K562 (cell line): ENCODE data around the gene CCT8L2. TPM values are rescaled to one million over a fixed set of nuclear protein-coding genes. Genes with fewer than 3 reads are reported as not detected.
"Not testable (repeated sequence)": the region's sequence is repeated elsewhere in the genome, so short reads cannot be mapped to it uniquely, and the experiment has no call there.

ENCODE experiments used
- ATF7 ChIP-seq: fragments of 450-650 bp; IDR thresholded peaks from 2 replicates; pipeline ENCODE4 v1.7.1; 2014; ENCODE audit warnings: mild to moderate bottlenecking, moderate library complexity
- BRD4 ChIP-seq: fragments of 200-600 bp; sonication (generic); IDR thresholded peaks from 2 replicates; pipeline ENCODE4 v1.6.1; 2017; ENCODE audit warnings: inconsistent platforms
- CEBPG ChIP-seq, 3 experiments: fragments of 200-800 bp in 1 of 3; sonication (Bioruptor generic) in 1 of 3; sonication (generic) in 1 of 3; formaldehyde crosslinking in 1 of 3; IDR thresholded peaks in 2 of 3; conservative IDR thresholded peaks in 1 of 3; 2 replicates each; pipeline versions ENCODE4 v1.6.1 to v1.8.0; 2016 to 2022; ENCODE audit warnings: missing compliant biosample characterization in 2 of 3, missing genetic modification characterization in 2 of 3, mild to moderate bottlenecking in 1 of 3, missing genetic modification reagents in 1 of 3
- CHCHD3 ChIP-seq: fragments of 250-450 bp; sonication (Bioruptor Pico); IDR thresholded peaks from 2 replicates; pipeline ENCODE4 v2.1.2; 2022; ENCODE audit warnings: mild to moderate bottlenecking
- CXXC5 ChIP-seq: fragments of 250-450 bp; sonication (Bioruptor Pico); IDR thresholded peaks from 2 replicates; pipeline ENCODE4 v1.8.0; 2022; ENCODE audit warnings: inconsistent platforms, mild to moderate bottlenecking, moderate library complexity
- GABPB2 ChIP-seq: fragments of 250-450 bp; sonication (Bioruptor Pico); conservative IDR thresholded peaks from 2 replicates; pipeline ENCODE4 v1.5.1; 2021; ENCODE audit warnings: mild to moderate bottlenecking
- JUN ChIP-seq, 2 experiments: sonication (generic) in 1 of 2; formaldehyde crosslinking in 1 of 2; IDR thresholded peaks; 2 replicates each; pipeline versions ENCODE4 v1.6.1 to v1.8.0; 2012 to 2022; ENCODE audit warnings: borderline replicate concordance in 2 of 2, mild to moderate bottlenecking in 2 of 2, improper control_type of control experiment in 1 of 2, low read depth in 1 of 2, low read length in 1 of 2, missing genetic modification reagents in 1 of 2
- KDM5B ChIP-seq: fragments of 200-600 bp; sonication (generic); IDR thresholded peaks from 2 replicates; pipeline ENCODE4 v1.6.1; 2012; ENCODE audit warnings: low read depth, mild to moderate bottlenecking, moderate library complexity, low read length, control low read depth, inconsistent platforms; ENCODE audit not compliant: insufficient replicate concordance
- MLLT1 ChIP-seq, 2 experiments: fragments of 450-650 bp; IDR thresholded peaks; 2 replicates each; pipeline ENCODE4 v1.6.1; 2016
- SAFB ChIP-seq: fragments of 200-400 bp; formaldehyde crosslinking; IDR thresholded peaks from 2 replicates; pipeline ENCODE4 v1.6.1; 2017; ENCODE audit warnings: low read depth, low read length, borderline replicate concordance
- SAP30 ChIP-seq: fragments of 200-600 bp; sonication (generic); IDR thresholded peaks from 2 replicates; pipeline ENCODE4 v1.6.1; 2012; ENCODE audit warnings: borderline replicate concordance, low read depth, mild to moderate bottlenecking, moderate library complexity, low read length, control low read depth, inconsistent platforms; ENCODE audit not compliant: insufficient read depth, poor library complexity, severe bottlenecking
- polyA plus RNA-seq, 8 experiments: library from polyadenylated mRNA; depleted of rRNA in 4 of 8; stranded (reverse) in 5 of 8; unstranded in 3 of 8; fragments of >200 nt; fragmentation: Nextera tagmentation in 2 of 8; fragmentation: Illumina TruSeq in 1 of 8; extraction: Ambion mirVana in 2 of 8; extraction: Trizol in 1 of 8; gene quantifications; 2 replicates each; pipeline versions ENCODE4 v1.2.1 to v1.2.3, GENCODE V29; 2011 to 2014; ENCODE audit warnings: inconsistent platforms in 1 of 8, missing spikeins in 1 of 8
- total RNA-seq, 7 experiments: library from RNA; depleted of rRNA in 6 of 7; stranded (reverse); fragments of >200 nt in 6 of 7; fragmentation: Illumina TruSeq in 2 of 7; extraction: Trizol in 2 of 7; gene quantifications; 2 replicates each; pipeline versions ENCODE4 v1.2.1 to v1.2.3, GENCODE V29; 2011 to 2021; ENCODE audit warnings: low replicate concordance in 1 of 7
- TF ChIP-seq, protein P1 (sequence below), 2 experiments: fragments of 150-350 bp in 1 of 2; IDR thresholded peaks; 2 replicates each; pipeline ENCODE4 v1.6.1; 2012 to 2016; ENCODE audit warnings: low read depth in 2 of 2, low read length in 2 of 2, mild to moderate bottlenecking in 1 of 2, moderate library complexity in 1 of 2
- TF ChIP-seq, protein P2 (sequence below): sonication (generic); formaldehyde crosslinking; IDR thresholded peaks from 2 replicates; pipeline ENCODE4 v1.8.0; 2022; ENCODE audit warnings: missing genetic modification reagents, mild to moderate bottlenecking, moderate library complexity, borderline replicate concordance
- TF ChIP-seq, protein P3 (sequence below): sonication (generic); formaldehyde crosslinking; IDR thresholded peaks from 2 replicates; pipeline ENCODE4 v1.9.0; 2022; ENCODE audit warnings: mild to moderate bottlenecking, missing genetic modification reagents
- TF ChIP-seq, protein P4 (sequence below), 2 experiments: fragments of 250-450 bp in 1 of 2; fragments of 450-650 bp in 1 of 2; sonication (Bioruptor Pico) in 1 of 2; IDR thresholded peaks; 2 replicates each; pipeline versions ENCODE4 v1.6.1 to v1.8.0; 2016 to 2021; ENCODE audit warnings: mild to moderate bottlenecking in 2 of 2, moderate library complexity in 2 of 2, missing compliant biosample characterization in 1 of 2, missing genetic modification characterization in 1 of 2

The CCT8L2 gene
- total and polyA plus RNA-seq, 9 of the 15 experiments (the other 6 are each of a cell fraction or from before 2014, with no cell fraction given), result 0.13 TPM; not detected in 8

- TF ChIP-seq MLLT1 (IDR thresholded peaks at IDR 0.05) (peak; percentile 80 to 90), BRD4 (peak; percentile 91), JUN (IDR thresholded peaks at IDR 0.05; ENCODE audit: borderline replicate concordance, low read depth, low read length) (0 out of 2 replicates have a peak, but pooled peaks have one; percentile 3), CXXC5 (CRISPR knock-in tag) (peak; percentile 56; the same call in 1 of the 2 replicates), KDM5B (peak; percentile 53), CHCHD3 (CRISPR knock-in tag) (0 out of 2 replicates have a peak, but pooled peaks have one; percentile 85), SAP30 (peak; percentile 91), CEBPG (CRISPR knock-in tag; IDR thresholded peaks at IDR 0.05) (0 out of 2 replicates have a peak, but pooled peaks have one; percentile 13), GABPB2 (CRISPR knock-in tag) (peak; percentile 65; the same call in 1 of the 2 replicates), SAFB (0 out of 2 replicates have a peak, but pooled peaks have one; percentile 13), ATF7 (peak; percentile 53)
- TF ChIP-seq, protein P1, sequence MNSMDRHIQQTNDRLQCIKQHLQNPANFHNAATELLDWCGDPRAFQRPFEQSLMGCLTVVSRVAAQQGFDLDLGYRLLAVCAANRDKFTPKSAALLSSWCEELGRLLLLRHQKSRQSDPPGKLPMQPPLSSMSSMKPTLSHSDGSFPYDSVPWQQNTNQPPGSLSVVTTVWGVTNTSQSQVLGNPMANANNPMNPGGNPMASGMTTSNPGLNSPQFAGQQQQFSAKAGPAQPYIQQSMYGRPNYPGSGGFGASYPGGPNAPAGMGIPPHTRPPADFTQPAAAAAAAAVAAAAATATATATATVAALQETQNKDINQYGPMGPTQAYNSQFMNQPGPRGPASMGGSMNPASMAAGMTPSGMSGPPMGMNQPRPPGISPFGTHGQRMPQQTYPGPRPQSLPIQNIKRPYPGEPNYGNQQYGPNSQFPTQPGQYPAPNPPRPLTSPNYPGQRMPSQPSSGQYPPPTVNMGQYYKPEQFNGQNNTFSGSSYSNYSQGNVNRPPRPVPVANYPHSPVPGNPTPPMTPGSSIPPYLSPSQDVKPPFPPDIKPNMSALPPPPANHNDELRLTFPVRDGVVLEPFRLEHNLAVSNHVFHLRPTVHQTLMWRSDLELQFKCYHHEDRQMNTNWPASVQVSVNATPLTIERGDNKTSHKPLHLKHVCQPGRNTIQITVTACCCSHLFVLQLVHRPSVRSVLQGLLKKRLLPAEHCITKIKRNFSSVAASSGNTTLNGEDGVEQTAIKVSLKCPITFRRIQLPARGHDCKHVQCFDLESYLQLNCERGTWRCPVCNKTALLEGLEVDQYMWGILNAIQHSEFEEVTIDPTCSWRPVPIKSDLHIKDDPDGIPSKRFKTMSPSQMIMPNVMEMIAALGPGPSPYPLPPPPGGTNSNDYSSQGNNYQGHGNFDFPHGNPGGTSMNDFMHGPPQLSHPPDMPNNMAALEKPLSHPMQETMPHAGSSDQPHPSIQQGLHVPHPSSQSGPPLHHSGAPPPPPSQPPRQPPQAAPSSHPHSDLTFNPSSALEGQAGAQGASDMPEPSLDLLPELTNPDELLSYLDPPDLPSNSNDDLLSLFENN (IDR thresholded peaks at IDR 0.05; ENCODE audit: low read depth in 2 of 2, low read length in 2 of 2), result 0 out of 4 replicates have a peak, but pooled peaks of 1 of the 2 experiments have one; percentile 16
- TF ChIP-seq JUN (CRISPR knock-in tag; IDR thresholded peaks at IDR 0.05; ENCODE audit: borderline replicate concordance); CEBPG (tag; conservative IDR thresholded peaks at IDR 0.05 in 1 of 2, IDR thresholded peaks at IDR 0.05 in 1 of 2): not testable (repeated sequence)
- TF ChIP-seq, protein P2, sequence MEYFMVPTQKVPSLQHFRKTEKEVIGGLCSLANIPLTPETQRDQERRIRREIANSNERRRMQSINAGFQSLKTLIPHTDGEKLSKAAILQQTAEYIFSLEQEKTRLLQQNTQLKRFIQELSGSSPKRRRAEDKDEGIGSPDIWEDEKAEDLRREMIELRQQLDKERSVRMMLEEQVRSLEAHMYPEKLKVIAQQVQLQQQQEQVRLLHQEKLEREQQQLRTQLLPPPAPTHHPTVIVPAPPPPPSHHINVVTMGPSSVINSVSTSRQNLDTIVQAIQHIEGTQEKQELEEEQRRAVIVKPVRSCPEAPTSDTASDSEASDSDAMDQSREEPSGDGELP (CRISPR knock-in tag), result peak; percentile 68; the same call in 1 of the 2 replicates
- TF ChIP-seq, protein P3, sequence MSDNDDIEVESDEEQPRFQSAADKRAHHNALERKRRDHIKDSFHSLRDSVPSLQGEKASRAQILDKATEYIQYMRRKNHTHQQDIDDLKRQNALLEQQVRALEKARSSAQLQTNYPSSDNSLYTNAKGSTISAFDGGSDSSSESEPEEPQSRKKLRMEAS, result peak; percentile 7; the same call in 1 of the 2 replicates
- TF ChIP-seq, protein P4, sequence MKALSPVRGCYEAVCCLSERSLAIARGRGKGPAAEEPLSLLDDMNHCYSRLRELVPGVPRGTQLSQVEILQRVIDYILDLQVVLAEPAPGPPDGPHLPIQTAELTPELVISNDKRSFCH (CRISPR knock-in tag; IDR thresholded peaks at IDR 0.05), result not testable (repeated sequence)
- TF ChIP-seq, protein P4 (tag; IDR thresholded peaks at IDR 0.05), result peak; percentile 89
Observed at GRCh38 chr22:16602728-16603447, 10.3 kb upstream of the CCT8L2 start (continued).
